Middle frontal gyrus (tissue), 1 donor: ENCODE data around the gene NREP.

ENCODE experiments used
- DNase-seq: peaks from one replicate; pipeline ENCODE4 v3.0.0-alpha.2; 2015; ENCODE audit warnings: low spot score; ENCODE audit errors: extremely low spot score

NREP gene

DNA sequence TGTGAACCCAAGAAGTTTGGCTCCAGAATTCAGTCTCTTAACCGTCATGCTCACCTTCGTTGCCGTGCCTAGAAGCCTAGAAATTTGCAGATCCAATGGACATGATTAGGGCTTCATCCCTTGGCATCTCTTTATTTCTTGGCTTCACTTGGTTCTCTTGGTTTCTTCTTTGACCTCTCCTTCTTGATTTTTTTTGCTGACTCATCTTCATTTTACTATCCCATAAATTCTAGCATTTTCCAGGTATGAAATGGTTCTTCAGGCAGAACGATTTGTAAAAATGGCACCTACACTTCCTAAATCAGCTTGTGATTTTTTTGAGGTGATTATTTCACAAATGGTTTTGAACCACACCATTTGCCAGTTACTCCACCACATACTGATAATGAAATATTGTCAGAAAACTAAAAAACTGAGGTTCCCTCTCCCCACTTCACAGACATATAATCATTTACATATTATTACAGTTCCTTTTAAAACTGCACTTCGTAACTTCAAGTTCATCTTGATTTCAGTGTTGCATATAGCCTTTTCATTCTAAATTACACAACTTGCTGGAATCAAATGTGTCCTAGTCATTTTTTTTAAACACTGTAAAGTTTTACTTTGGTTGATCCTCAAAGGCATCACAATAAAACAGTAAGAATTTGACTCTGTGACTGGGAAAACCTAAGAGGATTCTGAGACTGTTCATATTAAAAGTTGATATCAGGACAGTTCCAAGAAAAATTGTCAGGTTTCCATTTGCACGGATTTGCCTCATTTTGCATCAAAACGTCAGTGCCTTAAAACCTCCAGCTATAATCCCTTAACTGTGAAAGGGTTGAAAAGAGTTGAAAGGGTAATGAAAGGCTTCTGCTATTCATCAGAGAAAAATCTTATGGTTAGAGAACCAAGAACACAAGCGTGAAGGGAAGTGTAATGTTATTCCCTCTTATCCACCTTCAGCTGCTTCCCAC lies 8.9 kb upstream of the NREP start:
- DNase-seq, result no peak

DNA sequence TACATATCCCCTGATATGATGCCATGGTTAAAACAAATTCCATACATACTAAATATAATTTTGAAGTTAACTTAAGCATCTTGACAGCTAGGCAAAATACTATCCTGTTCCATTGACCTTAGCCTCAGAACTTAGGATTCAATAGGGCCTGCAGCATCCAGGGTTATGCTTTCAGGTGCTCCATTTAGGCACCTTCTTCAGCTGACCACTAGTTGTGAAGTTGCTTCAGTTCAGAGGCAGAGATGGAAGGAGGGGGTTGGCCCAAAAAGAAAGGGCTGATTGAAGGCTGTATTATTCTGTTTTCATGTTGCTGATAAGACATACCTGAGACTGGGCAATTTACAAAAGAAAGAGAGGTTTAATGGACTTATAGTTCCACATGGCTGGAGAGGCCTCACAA lies 7.0 kb upstream of the NREP start:
- DNase-seq, result no peak

DNA sequence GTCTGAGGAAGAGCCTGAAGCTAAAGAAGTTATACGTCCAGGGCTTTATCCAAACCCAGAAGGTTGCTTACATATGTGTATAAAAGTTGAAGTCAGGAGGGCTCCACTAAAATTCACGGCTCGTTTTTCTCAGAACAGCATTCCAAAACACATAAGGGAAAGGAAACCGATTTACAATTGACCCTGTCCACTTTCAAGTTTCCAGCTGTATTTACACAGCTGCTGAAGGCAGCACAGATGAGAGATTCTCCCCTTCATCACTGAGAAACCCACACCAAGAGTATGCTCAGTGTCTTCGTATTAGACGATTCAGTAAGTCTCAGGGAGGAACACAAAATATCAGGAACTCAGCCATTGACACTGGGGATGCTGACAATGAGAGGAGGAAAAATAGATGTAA lies 5.9 kb upstream of the NREP start:
- DNase-seq, result no peak

DNA sequence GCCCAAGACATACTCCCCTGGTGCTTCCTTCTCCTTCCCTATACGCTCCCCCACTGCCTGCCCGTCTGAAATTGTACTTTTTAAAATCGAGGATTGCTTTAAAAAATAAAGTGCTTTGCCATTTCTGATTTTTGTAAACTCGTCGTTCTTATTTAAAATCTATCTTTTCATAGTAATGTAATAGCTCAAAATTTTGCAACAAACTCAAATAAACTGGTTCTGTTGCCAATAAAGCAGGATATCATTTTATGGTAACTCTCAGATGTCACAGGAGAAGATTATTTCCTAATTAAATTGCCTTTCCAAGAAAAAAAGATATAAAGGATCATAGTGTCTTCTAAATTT lies 1.3 kb upstream of the NREP start:
- no peak for DNase-seq

DNA sequence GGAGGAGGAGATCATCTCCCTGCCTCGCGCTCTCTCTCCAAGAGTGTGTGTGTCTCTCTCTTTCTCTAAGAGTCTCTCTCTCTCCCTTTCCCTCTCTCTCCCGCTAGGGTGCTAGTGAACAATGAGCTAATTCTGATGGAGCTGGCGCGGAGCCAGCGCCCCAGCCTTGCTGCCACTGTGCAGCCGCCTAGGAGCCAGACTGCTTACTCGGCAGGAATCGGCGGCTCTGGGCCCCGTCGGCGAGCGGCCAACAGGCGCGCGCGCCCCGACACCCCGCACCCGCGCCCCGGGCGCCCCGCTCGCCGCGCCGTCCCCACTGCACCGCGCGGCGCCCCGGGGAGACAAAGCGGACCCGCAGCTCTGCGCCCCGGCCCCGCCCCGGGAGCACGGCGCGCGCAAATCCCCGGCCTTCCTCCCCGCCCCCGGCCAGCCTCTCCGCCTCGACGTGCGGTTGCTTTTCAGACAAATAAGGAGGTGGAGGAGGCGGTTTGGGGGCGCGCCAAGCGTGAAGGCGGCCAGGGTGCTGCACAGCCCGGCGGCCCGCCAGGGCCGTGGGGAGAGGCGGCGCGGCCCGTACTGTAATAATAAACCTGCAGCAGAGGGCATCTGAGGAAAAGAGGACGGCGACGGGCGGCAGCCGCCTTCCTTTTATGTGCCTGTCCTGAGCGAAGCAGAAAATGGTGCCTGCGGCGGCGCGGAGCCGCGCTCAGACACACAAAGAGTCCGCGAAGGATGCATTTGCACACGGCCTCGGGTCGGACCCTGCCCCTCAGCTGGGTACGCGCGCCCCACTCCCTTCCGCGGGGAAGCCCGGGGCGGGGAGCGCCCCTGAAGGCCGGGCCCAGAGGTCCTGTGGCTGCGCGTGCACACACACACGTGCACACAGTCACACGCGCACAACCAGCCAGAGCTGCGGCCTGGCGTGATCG lies 625 bp upstream of the NREP start:
- DNase-seq, result peak; percentile 82

DNA sequence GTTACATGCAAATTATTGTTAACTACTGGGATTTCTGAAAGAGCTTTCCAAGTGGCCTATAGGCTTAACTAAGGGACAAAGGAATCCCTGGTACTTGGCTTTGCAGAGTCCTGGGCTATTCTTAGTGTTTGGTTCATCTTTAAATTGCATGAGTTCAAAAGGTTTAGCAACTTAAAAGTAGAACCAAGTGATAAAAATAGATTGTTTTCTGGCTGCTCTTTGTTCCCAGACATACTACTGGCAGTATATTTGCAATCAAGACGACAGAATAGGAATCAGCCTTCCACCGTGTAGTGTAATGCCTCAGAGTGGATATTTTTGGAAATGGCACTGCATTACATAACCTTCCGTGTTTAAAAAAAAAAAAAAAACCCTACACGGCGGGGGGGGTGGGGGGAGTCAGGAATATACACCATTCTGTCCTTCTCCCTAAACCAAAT lies 1.0 kb downstream of the NREP start:
- DNase-seq, result no peak

DNA sequence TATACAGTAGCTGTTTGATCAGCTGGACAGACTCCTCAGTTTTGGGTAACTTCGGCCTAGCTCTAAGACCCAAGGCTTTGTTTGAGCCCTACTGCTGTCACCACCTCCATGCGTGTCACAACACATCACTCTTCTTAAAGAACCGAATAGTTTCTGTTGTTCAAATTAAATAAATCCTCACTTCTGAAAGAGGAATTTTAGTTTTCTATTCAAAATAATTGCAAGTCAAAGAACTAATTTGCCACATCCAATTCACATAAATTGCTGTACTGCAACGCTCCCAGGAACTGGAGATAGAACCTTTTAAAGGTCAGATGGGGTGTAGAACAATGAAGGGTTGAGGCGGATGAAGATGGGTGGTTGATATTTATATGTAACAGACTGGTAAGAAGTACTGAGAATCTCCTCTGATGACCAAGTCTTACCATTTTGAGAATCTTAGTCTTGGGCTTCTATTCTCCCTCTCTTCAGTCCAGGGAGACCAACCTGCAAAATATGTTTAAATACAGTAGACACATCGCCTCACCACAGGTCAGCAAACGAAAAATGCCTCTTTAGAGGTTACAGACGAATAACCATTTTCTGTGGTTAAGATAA lies 1.6 kb downstream of the NREP start:
- no peak for DNase-seq

DNA sequence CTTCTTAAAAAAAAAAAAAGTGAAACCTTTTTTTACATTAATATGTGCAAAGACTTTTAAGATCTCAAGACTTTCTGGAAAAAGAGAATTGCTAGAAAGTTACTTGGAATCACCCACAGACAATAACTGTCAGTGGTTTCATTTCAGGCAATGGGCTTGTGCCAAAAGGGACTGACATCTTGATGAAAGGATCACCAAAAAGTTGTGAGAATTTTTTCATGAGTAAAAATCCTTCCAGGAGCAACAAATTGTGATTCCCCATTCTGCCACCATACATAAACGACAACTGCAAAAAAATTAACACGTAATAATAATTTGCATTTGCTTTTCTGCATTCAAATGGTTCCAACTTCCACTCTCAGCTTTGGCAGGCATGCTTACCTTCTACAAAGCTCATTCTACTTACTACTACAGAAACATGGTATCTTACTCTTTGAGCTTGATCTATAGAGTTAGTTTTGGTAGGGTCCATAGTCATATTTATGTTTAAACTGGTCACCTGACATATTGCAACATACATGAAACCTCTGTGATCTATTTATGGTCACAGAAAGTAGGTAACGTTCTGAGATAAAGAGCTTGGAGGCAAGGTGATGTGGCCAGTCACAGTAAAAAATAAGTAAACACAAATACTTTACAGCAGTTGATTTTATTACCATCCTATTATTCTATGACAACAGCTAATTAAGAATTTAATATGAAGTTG lies 3.0 kb downstream of the NREP start:
- no peak for DNase-seq

DNA sequence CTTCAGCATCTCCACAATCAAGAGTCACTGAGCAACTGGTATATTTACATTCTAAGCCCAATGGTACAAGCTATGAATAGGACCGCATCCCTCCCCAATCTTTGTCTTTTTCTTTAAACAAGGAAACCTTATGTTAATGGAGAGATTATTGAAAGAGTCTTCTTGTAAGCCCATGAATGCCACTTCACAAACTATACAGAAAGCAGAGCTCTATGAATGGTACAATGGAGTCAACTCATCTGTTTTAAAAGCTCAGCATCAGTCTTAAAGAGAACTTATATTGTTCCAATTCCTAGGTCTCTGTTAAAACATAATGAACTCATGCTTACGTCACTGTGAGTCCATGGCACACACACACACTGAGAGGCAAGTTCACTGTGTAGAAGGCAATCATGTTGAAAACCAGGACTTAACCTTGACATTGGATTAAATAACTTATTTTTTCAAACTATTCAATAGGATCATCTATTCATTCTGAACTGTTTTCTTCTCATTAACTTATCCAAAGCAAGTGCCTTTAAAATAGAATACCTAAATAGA lies 4.5 kb downstream of the NREP start:
- DNase-seq, result no peak

DNA sequence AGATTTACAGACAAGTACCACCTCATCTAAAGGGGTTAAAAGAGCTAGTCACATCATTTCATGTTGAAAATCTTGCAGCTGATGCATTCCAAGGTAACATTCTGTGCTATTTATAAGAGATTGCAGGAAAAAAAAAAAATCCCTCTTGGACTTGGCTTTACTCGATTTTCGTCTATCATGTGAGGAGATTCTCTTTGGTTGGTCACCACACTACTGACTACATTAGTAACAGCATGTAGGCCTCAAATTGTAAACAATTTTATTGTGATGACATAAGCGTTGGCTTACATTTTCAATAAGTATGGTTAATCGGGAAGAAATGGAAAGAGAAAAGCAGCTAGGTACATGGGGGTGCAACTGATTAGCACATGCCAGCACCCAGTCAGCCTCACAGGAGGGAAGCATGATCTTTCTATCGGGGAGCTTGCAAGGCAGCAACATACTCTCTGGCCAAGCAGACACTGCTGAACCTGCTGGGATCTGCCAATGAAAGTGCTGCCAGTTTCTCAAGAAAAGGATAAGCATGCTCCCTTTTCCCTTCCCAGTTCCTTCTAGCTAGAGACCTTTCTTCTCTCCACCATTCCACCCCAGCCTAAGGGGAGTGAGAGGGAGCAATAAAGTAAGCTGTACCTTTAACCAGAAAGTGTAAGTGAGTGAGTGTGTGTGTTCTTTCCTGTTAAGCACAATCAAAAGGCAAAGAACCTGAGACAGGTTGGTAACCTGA lies 7.5 kb downstream of the NREP start:
- DNase-seq, result no peak

DNA sequence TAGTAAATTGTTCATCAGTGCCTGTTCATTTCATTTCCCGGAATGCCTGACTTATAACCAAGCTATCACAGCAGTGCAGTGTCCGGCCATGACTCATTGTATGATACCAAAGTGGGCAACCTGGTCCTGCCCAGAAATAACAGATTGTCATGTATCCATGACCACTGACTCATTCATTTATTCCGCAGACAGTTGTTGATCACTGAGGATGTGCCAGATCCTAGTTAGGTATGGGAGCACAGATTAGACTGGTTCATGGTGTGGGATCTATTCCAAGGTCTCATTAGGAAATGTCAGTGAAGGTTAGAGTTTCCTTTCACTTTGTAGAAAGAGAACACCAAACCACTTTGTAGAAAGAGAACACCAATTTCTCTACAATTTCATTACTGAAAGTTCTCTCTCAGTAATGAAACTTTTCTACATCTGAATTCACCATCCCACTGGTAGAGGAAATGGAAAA lies 8.7 kb downstream of the NREP start:
- DNase-seq, result no peak

DNA sequence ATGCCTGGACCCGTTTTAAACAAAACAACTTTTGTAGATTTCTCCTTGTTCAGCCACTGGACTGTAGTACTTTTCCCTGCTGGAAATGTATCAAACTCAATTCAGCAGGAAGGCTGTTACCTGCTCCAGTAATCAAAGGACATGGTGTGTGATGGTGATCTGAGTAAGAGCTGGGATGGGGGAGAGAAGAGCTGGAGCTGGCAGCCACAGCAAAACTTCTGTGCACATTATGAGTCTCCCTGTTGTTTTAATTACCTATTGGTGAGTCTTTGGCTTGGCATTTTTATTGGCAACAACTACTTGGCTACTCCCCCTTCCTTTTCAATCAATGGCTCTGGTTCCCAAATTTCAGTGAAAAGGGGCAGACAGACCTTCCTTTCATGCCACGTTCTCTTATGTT lies 9.7 kb downstream of the NREP start:
- DNase-seq, result no peak

DNA sequence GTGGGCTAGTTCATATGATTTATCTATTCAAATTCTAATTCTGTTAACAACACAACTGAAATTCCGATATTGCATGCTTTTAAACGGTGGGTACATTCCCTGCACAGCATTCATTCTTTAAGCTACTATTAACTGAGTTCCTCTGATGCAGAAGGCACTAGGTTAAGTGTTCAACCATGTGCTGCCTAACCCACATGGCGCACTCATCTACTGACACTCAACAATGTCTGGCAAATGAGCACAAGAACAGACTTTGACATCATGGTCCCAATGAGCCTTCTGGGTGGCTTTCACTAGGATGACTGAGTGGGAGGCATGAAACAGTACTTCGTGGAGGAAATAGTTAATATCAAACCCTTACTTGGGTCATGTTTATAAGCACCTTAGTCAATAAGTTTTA lies 10.2 kb downstream of the NREP start:
- no peak for DNase-seq

DNA sequence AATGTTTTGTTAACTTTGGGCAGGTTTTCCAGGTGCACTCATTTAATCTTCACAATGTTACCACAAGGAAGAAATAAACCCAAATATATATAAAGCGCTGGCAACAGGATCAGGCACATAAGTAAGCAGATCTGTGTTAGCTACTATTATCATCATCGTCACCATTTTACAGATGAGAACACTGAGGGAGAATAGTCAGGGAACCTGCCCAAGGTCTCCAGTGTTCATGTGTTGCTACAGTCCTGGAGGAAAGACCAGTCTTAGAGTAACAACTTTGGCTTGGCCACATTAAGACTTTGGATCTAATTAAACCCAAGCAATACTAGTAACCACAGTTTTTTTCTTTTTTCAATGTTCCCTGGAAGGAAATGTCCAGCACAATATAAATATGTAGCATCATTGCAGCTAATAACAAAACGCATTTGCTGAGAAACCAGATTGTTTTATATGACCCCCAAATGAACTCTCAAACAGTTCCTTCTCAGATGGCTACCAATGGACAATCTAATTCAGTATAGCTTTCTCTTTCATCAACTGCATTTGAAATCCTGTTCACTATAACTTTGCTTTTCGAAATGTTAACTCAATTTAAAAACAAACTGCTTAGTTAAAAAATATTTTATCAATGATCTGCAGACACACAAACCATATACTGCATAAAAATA lies 11.8 kb downstream of the NREP start:
- DNase-seq, result no peak

DNA sequence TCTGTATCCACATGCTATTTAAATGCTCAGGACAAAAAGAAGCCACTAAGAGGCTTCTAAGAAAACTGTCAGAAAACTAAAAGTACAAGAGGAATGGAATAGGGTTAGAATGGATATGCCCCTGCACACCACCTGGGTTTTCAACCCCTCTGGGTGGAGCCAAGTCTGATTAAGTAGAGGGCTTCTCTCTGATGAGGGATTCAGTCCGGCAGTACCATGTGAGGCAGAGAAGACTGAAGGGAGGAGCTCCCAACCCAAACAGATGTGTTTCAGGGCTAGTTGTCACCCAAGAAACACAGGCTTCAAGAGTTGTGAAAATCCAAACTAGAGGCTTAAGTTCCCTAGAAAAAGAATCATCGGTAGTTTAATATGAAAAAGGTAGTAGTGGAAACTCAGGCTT lies 12.5 kb downstream of the NREP start:
- no peak for DNase-seq

DNA sequence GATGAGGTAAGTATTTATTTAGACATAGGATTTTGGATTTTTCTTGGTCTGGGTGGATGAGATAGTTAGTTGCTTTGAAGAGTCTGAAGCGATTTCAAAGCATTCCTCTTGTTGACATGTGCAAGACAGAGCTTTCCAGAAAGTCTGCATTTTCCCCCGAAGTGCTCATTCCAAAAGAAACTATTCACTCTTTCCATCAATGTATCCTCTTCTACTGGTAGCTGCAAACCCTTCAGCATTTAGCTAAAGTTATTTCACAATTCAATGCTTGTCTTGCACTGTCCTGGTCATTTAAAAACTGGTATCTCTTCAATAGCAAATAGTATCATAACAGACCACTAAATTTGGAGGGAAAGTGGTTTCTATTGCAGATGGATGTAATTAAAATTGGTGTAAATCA lies 13.0 kb downstream of the NREP start:
- no peak for DNase-seq

DNA sequence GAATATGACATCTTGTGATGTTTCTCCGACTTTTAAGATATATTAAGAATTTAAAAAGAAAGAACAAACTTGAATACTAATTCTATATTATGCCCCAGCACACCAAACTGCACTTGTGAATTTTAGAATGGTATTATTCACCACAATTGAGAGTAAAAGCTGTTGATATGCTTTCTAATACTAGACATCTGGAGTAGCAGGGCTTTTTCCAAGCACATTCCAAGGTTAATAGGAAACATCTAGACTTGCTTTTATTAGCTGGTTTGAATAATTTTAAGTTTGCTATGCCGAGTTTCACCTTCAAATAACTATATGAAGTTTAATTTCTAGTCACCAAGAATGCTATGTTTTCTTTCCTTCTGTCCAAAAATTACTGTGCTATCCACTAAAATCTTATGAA lies 13.5 kb downstream of the NREP start:
- DNase-seq, result no peak

DNA sequence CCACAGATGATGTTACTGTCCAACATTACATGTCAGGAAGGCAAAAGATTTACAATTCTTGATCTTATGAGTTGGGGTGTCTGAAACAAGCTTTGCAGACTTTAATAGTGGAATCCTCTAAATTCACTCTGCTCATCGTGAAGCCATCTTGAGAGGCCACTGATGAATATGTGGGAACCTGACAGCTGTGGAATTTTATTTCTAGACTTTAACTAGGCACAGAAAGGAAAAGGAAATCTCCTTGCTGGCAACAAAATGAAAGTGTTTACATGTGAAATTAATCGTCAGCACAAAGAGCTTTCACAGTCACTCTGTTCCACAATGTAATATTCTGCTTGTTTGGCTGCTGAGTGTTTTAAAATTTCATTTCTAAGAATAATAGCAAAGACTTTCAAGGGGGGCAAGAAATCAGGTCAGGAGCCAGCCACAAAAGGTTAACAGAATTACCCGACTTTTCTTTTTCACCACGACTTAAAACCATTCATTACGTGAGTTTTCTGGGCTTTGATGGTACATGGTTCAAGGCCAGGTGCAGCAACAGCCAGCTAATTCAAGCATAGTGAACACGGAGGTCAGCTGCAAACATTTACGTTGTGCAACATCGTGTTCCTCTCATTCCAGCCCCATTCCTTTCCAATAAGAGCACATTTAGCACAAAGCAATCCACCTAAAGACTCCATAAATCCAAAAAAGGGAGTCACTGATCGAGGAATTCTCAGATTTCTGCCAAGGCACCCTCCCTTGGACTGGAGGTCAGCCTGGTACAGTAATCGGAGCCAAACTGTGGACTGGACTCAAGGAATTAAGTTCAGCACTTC lies 14.6 kb downstream of the NREP start:
- no peak for DNase-seq

DNA sequence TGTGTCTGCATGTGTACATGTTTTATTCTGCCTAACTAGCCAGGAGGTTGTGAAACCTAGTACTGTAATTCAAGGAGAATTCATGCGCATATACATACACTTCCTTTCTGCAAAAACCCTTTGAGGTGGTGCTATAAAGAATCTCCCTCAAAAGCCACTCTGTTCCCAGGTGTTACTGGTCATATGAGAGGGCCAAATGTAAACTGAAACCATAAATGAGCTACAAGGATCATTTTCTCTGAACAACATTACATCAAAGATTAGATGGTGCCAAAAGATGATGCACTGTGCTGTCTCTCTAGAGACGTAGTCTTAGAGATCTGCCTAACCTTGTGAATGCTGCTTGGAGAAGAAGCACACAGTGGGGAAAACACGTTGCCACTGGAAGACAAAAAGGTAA lies 15.7 kb downstream of the NREP start:
- no peak for DNase-seq
